ENCODE measurements around the gene PHACTR4. TPM values are rescaled to one million over a fixed set of nuclear protein-coding genes. Genes with fewer than 3 reads are reported as not detected.

PHACTR4 gene
- total and polyA plus RNA-seq, 12 donors = 12.0 to 44.8 (median 23.0) TPM

DNA sequence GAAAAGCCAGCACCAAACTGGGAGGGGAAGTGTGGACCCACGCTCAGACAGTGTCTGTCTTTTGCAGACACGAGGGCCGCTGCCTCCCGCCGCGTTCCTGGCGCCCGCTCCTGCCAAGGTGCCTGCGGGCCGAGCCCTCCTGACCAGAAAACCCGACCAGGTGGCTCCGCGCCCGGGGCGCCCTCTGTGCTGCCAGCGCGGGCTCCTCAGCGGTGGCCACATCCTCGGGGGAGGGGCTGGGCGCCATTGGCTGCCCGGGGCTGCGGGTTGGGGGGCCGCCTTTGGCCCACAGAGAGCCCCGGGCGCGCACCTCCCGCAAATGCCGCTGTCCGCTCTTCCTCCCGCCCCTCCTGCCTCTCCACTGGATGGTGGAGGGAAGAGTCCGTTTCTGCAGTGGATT lies 160.9 kb downstream of the PHACTR4 start:
- Histone ChIP-seq H3K4me1 (replicated peaks in 1 of 2) (no peaks in the 10 kb centered on the region), H3K9me3 (replicated peaks in 1 of 3) (no peaks in the 10 kb centered on the region), H3K27ac (no peak overlapping the region), H3K36me3 (replicated peaks in 1 of 2) (peaks cover 0 to 4% of the 10 kb centered on the region in 2 donors), H3K27me3 (no peaks in the 10 kb centered on the region), H3K4me3 (no peak overlapping the region)
- WGBS, 4 donors = 96 to 98% (median 97%) methylated on average over 5 to 31 of the region's 31 CpGs
- no peak for DNase-seq
- intact Hi-C loops (cut with DNase I) = no loop called here
- TF ChIP-seq, protein P1, sequence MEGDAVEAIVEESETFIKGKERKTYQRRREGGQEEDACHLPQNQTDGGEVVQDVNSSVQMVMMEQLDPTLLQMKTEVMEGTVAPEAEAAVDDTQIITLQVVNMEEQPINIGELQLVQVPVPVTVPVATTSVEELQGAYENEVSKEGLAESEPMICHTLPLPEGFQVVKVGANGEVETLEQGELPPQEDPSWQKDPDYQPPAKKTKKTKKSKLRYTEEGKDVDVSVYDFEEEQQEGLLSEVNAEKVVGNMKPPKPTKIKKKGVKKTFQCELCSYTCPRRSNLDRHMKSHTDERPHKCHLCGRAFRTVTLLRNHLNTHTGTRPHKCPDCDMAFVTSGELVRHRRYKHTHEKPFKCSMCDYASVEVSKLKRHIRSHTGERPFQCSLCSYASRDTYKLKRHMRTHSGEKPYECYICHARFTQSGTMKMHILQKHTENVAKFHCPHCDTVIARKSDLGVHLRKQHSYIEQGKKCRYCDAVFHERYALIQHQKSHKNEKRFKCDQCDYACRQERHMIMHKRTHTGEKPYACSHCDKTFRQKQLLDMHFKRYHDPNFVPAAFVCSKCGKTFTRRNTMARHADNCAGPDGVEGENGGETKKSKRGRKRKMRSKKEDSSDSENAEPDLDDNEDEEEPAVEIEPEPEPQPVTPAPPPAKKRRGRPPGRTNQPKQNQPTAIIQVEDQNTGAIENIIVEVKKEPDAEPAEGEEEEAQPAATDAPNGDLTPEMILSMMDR (IDR thresholded peaks at IDR 0.05) = no peak
- no peak for TF ChIP-seq POLR2A (IDR thresholded peaks at IDR 0.05)

DNA sequence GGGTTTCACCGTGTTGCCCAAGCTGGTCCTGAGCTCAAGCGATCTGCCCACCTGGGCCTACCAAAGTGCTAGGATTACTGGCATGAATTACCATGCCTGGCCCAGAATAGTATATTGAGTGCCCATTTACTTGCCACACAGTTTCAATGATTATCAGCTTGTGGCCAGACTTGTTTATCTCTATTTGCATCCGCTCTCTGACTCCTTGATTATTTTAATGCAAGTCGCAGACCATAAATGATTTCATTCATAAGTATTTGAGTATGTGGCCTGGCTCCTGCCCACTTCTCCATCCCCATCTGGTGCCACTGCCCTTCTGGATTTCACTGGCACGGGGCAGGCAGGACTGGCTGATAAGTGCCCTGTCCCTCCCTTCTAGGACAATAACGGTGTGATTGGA lies 165.1 kb downstream of the PHACTR4 start:
- Histone ChIP-seq H3K4me1 (replicated peaks in 1 of 2) (no peaks in the 10 kb centered on the region), H3K4me3 (no peak overlapping the region), H3K27me3 (no peaks in the 10 kb centered on the region), H3K36me3 (replicated peaks in 1 of 2) (peaks cover 0 to 5% of the 10 kb centered on the region in 2 donors), H3K9me3 (replicated peaks in 1 of 3) (no peaks in the 10 kb centered on the region), H3K27ac (no peak overlapping the region)
- TF ChIP-seq POLR2A (IDR thresholded peaks at IDR 0.05) = no peak
- TF ChIP-seq, protein P1 (IDR thresholded peaks at IDR 0.05) = no peak
- no peak for DNase-seq
- intact Hi-C loops (cut with DNase I) = no loop called here
- WGBS, 4 donors = 93 to 98% (median 97%) methylated on average over 6 of the region's 6 CpGs

DNA sequence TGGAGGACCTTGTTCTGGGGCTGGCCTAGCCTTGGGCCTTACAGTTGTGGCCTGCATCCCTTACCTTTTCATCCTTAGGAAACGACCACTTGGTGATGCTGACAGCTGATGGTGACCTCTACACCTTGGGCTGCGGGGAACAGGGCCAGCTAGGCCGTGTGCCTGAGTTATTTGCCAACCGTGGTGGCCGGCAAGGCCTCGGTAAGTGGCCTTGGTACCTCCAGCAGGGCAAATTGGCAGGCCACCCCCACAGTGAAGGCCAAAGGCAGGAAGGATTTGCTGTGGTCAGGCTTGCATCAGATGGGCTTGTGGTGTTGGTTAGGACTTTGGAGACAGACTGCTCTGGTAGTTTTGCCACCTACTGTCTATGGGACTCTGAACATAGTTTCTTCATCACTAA lies 165.6 kb downstream of the PHACTR4 start:
- TF ChIP-seq, protein P1 (IDR thresholded peaks at IDR 0.05) = no peak
- no peak for TF ChIP-seq POLR2A (IDR thresholded peaks at IDR 0.05)
- Histone ChIP-seq H3K36me3 (replicated peaks in 1 of 2) (peaks cover 0 to 5% of the 10 kb centered on the region in 2 donors), H3K4me3 (no peak overlapping the region), H3K27me3 (no peaks in the 10 kb centered on the region), H3K9me3 (replicated peaks in 1 of 3) (no peaks in the 10 kb centered on the region), H3K27ac (no peak overlapping the region), H3K4me1 (replicated peaks in 1 of 2) (no peaks in the 10 kb centered on the region)
- intact Hi-C loops (cut with DNase I) = no loop called here
- 40 to 70% (median 55%) methylated on average over 2 to 6 of the region's 6 CpGs for WGBS, 4 donors
- DNase-seq = no peak

DNA sequence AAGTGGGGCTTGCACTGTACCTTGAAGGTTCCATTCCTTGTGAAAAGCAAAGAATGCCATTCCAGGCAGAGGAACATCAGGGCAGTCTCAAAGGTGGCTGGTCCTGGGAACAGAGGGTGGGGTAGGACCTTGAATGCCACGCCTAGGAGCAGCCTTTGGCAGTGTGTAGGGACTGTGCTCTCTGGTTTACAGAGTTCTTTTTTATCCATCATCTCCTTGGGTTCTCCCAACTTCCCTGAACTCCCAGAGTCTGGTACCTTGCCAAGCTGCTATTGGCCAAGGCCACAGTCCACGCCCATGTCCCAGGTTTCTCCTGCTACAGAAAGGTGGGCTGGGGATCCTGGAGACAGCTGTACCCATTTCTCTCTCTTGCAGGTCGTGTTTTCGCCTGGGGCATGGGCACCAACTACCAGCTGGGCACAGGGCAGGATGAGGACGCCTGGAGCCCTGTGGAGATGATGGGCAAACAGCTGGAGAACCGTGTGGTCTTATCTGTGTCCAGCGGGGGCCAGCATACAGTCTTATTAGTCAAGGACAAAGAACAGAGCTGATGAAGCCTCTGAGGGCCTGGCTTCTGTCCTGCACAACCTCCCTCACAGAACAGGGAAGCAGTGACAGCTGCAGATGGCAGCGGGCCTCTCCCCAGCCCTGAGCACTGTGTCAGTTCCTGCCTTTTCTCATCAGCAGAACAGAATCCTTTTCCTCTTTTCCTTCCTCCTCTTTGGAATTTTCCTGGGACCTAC lies 168.1 kb downstream of the PHACTR4 start:
- Histone ChIP-seq H3K36me3 (replicated peaks in 1 of 2) (peaks cover 0 to 5% of the 10 kb centered on the region in 2 donors), H3K27me3 (no peaks in the 10 kb centered on the region), H3K4me1 (replicated peaks in 1 of 2) (no peaks in the 10 kb centered on the region), H3K4me3 (no peak overlapping the region), H3K9me3 (replicated peaks in 1 of 3) (no peaks in the 10 kb centered on the region), H3K27ac (no peak overlapping the region)
- peak in 1 of 7 donors; percentile 60 for DNase-seq
- WGBS, 4 donors = 74 to 85% (median 78%) methylated on average over 5 to 8 of the region's 8 CpGs
- TF ChIP-seq POLR2A (IDR thresholded peaks at IDR 0.05) = no peak
- TF ChIP-seq, protein P1 (IDR thresholded peaks at IDR 0.05) = no peak
- intact Hi-C loops (cut with DNase I) = no loop called here

Data from adrenal gland (tissue), 12 donors.